Measurements from ENCODE around the gene SGCE.

DNA sequence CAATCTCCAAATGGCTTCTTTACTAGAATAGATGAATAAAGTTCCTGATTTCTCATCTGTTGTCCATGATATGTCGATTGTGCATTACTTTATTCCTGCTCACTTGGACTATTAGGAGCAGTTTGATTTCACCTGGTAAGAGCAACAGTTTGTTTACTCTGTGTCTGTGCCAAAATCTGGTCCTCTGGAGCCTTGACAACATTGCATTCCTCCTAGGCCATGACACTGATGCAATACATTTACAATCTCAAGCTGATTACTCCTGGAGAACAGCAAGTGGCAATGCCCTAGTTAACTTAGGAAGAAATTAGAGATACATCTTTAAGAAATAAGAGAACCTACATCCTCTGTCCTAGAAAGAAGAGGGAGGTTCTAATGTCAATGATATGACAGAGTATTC is 71.8 kb downstream of the SGCE start:
- TF ChIP-seq, protein P1, sequence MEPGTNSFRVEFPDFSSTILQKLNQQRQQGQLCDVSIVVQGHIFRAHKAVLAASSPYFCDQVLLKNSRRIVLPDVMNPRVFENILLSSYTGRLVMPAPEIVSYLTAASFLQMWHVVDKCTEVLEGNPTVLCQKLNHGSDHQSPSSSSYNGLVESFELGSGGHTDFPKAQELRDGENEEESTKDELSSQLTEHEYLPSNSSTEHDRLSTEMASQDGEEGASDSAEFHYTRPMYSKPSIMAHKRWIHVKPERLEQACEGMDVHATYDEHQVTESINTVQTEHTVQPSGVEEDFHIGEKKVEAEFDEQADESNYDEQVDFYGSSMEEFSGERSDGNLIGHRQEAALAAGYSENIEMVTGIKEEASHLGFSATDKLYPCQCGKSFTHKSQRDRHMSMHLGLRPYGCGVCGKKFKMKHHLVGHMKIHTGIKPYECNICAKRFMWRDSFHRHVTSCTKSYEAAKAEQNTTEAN (CRISPR knock-in tag; IDR thresholded peaks at IDR 0.05) = no peak
- TF ChIP-seq RELA (CRISPR knock-in tag; IDR thresholded peaks at IDR 0.05; ENCODE audit: borderline replicate concordance) (no peak), ZNF138 (CRISPR knock-in tag; conservative IDR thresholded peaks at IDR 0.05) (no peak)
- TF ChIP-seq, protein P2, sequence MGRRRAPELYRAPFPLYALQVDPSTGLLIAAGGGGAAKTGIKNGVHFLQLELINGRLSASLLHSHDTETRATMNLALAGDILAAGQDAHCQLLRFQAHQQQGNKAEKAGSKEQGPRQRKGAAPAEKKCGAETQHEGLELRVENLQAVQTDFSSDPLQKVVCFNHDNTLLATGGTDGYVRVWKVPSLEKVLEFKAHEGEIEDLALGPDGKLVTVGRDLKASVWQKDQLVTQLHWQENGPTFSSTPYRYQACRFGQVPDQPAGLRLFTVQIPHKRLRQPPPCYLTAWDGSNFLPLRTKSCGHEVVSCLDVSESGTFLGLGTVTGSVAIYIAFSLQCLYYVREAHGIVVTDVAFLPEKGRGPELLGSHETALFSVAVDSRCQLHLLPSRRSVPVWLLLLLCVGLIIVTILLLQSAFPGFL (CRISPR knock-in tag; IDR thresholded peaks at IDR 0.05; ENCODE audit: borderline replicate concordance) = no peak
- TF ChIP-seq, protein P3, sequence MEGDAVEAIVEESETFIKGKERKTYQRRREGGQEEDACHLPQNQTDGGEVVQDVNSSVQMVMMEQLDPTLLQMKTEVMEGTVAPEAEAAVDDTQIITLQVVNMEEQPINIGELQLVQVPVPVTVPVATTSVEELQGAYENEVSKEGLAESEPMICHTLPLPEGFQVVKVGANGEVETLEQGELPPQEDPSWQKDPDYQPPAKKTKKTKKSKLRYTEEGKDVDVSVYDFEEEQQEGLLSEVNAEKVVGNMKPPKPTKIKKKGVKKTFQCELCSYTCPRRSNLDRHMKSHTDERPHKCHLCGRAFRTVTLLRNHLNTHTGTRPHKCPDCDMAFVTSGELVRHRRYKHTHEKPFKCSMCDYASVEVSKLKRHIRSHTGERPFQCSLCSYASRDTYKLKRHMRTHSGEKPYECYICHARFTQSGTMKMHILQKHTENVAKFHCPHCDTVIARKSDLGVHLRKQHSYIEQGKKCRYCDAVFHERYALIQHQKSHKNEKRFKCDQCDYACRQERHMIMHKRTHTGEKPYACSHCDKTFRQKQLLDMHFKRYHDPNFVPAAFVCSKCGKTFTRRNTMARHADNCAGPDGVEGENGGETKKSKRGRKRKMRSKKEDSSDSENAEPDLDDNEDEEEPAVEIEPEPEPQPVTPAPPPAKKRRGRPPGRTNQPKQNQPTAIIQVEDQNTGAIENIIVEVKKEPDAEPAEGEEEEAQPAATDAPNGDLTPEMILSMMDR (IDR thresholded peaks at IDR 0.05) = no peak

All from WTC11 (cell line).